CD4-positive, CD25-positive, alpha-beta regulatory T cell (primary cell): ENCODE measurements around the gene CCDC54. TPM values are rescaled to one million over a fixed set of nuclear protein-coding genes. Genes with fewer than 3 reads are reported as not detected.

Experiments used
- ATAC-seq, 2 donors: fragments of 150-1000 bp; cut with Tn5 transposase; one replicate each; pipeline ENCODE4 v1.10.0; 2021; ENCODE audit warnings: low read depth in 2 of 2, moderate number of reproducible peaks in 2 of 2, moderate library complexity in 1 of 2
- DNase-seq, 3 donors: peaks; one replicate each; pipeline versions ENCODE4 v3.0.0 to v3.0.0-alpha.2; 2012 to 2022; ENCODE audit warnings: mixed read lengths in 1 of 3
- H3K27ac ChIP-seq: one replicate; pipeline ENCODE4 v1.7.0; 2013; ENCODE audit warnings: mild to moderate bottlenecking, low read length; ENCODE audit not compliant: insufficient read depth, poor library complexity, severe bottlenecking
- H3K27me3 ChIP-seq: one replicate; pipeline ENCODE4 v1.7.0; 2013; ENCODE audit warnings: low read length; ENCODE audit not compliant: control insufficient read depth, insufficient read depth
- H3K36me3 ChIP-seq: one replicate; pipeline ENCODE4 v1.7.0; 2013; ENCODE audit warnings: mild to moderate bottlenecking, low read length, moderate library complexity; ENCODE audit not compliant: control insufficient read depth, insufficient read depth
- H3K4me1 ChIP-seq: 2 replicates; pipeline ENCODE4 v1.7.0; 2013; ENCODE audit warnings: mild to moderate bottlenecking, low read length; ENCODE audit not compliant: insufficient read depth, control insufficient read depth, poor library complexity, severe bottlenecking
- H3K4me3 ChIP-seq: one replicate; pipeline ENCODE4 v1.7.0; 2013; ENCODE audit warnings: low read depth, mild to moderate bottlenecking, low read length, moderate library complexity
- H3K9me3 ChIP-seq, 2 experiments: 1 replicate in 1 of 2; 2 replicates in 1 of 2; pipeline ENCODE4 v1.7.0; 2013; ENCODE audit warnings: low read length in 2 of 2, mild to moderate bottlenecking in 1 of 2, moderate library complexity in 1 of 2; ENCODE audit not compliant: control insufficient read depth in 2 of 2
- H3K27ac Mint-ChIP-seq, 3 donors: one replicate each; pipeline ENCODE4 v1.8.0; 2020 to 2022; ENCODE audit warnings: mild to moderate bottlenecking in 3 of 3, mixed read lengths in 3 of 3, moderate library complexity in 2 of 3
- H3K27me3 Mint-ChIP-seq: one replicate; pipeline ENCODE4 v1.8.0; 2022; ENCODE audit warnings: mild to moderate bottlenecking, mixed read lengths
- H3K36me3 Mint-ChIP-seq: one replicate; pipeline ENCODE4 v1.8.0; 2020; ENCODE audit warnings: mixed read lengths
- H3K4me1 Mint-ChIP-seq, 4 donors: one replicate each; pipeline ENCODE4 v1.8.0; 2020 to 2022; ENCODE audit warnings: mixed read lengths in 4 of 4, mild to moderate bottlenecking in 1 of 4
- H3K4me3 Mint-ChIP-seq, 4 donors: one replicate each; pipeline ENCODE4 v1.8.0; 2020 to 2022; ENCODE audit warnings: mild to moderate bottlenecking in 4 of 4, mixed read lengths in 4 of 4, moderate library complexity in 3 of 4
- H3K9me3 Mint-ChIP-seq, 7 donors: one replicate each; pipeline ENCODE4 v1.8.0; 2020 to 2022; ENCODE audit warnings: mixed read lengths in 7 of 7, mild to moderate bottlenecking in 3 of 7, moderate library complexity in 2 of 7
- polyA plus RNA-seq, 4 donors: library from polyadenylated mRNA; unstranded; fragments of 300-500 nt; fragmentation: Illumina TruSeq; gene quantifications; one replicate each; pipeline ENCODE4 v1.2.3, GENCODE V29; 2021
- total RNA-seq: library from RNA; stranded (reverse); gene quantifications from one replicate; pipeline ENCODE4 v1.2.3, GENCODE V29; 2022

CCDC54 gene
- total and polyA plus RNA-seq, 5 donors from 2014 or later: not detected

DNA sequence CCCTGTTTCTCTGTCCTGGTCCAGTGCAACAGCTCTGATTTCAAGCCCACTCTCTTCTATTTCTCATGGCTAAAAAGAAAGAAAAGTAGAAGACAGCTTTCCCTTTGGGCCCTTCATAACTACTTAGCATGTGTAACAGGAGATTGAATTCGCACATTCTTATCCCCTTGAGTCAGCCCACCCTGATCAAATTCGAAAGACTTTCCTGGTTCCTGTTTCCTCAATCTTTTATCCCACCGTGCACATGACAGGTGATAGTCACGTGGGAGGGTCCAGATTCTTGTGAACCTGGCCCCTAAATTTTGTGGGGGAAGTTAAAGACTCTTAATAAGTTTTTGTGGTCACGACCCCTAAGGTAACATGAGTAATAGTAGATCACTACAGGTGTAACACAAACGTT lies 4.7 kb upstream of the CCDC54 start:
- no peak overlapping the region for H3K27ac Mint-ChIP-seq
- H3K27me3 Mint-ChIP-seq: peaks cover 5% of the 10 kb centered on the region
- H3K27me3 ChIP-seq: peaks cover 6% of the 10 kb centered on the region
- no peak overlapping the region for H3K4me3 ChIP-seq
- H3K4me3 Mint-ChIP-seq: no peak overlapping the region
- no peaks in the 10 kb centered on the region for H3K4me1 Mint-ChIP-seq
- DNase-seq (no peak), ATAC-seq (no peak)
- no peaks in the 10 kb centered on the region for H3K9me3 Mint-ChIP-seq
- H3K4me1 ChIP-seq: no peaks in the 10 kb centered on the region
- H3K36me3 ChIP-seq: no peaks in the 10 kb centered on the region
- H3K36me3 Mint-ChIP-seq: no peaks in the 10 kb centered on the region
- H3K9me3 ChIP-seq: no peaks in the 10 kb centered on the region
- H3K27ac ChIP-seq: no peak overlapping the region

GRCh38 chr3:107373896-107374295 lies 3.3 kb upstream of the CCDC54 start:
- Mint-ChIP-seq H3K9me3 (no peaks in the 10 kb centered on the region), H3K4me1 (no peaks in the 10 kb centered on the region), H3K36me3 (no peaks in the 10 kb centered on the region), H3K27ac (no peak overlapping the region), H3K4me3 (no peak overlapping the region), H3K27me3 (no peaks in the 10 kb centered on the region)
- no peaks in the 10 kb centered on the region for H3K4me1 ChIP-seq
- no peak overlapping the region for H3K27ac ChIP-seq
- no peaks in the 10 kb centered on the region for H3K9me3 ChIP-seq
- peaks cover 3% of the 10 kb centered on the region for H3K27me3 ChIP-seq
- no peak for ATAC-seq
- no peak for DNase-seq
- H3K36me3 ChIP-seq: no peaks in the 10 kb centered on the region
- H3K4me3 ChIP-seq: no peak overlapping the region

- no peaks in the 10 kb centered on the region for H3K36me3 ChIP-seq
- H3K27ac ChIP-seq: no peak overlapping the region
- no peaks in the 10 kb centered on the region for H3K4me1 ChIP-seq
- H3K4me3 Mint-ChIP-seq: no peak overlapping the region
- H3K9me3 ChIP-seq: no peaks in the 10 kb centered on the region
- H3K27me3 Mint-ChIP-seq: no peaks in the 10 kb centered on the region
- no peak overlapping the region for H3K27ac Mint-ChIP-seq
- H3K9me3 Mint-ChIP-seq: no peaks in the 10 kb centered on the region
- DNase-seq (no peak), ATAC-seq (no peak)
- H3K4me3 ChIP-seq: no peak overlapping the region
- no peaks in the 10 kb centered on the region for H3K4me1 Mint-ChIP-seq
- peaks cover 3% of the 10 kb centered on the region for H3K27me3 ChIP-seq
- no peaks in the 10 kb centered on the region for H3K36me3 Mint-ChIP-seq
These were observed 1.6 kb upstream of the CCDC54 start for GRCh38 chr3:107375682-107376081.

DNA sequence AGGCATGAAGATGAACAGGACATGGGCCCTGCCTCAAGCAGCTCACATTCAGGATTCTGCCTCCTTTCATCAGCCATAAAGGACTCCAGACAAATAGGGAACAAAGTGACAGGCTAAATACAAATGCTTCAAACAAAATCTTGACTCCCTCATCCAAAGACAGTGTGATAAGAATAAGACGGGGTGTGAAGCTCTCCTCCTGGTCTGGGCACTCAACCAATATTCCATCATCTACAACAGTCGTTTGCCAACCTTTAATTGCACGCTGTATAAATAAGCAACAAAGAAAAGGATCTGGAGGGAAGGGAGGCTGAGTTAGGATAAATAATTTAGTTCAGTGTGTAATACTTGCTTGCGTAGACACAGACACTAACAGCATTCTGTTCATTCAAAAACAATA lies 5.4 kb downstream of the CCDC54 start:
- Mint-ChIP-seq H3K4me3 (no peak overlapping the region), H3K9me3 (peaks cover 0 to 2% (median 0%) of the 10 kb centered on the region in 7 donors), H3K36me3 (no peaks in the 10 kb centered on the region), H3K27me3 (peaks cover 16% of the 10 kb centered on the region), H3K4me1 (peaks cover 0 to 2% (median 0%) of the 10 kb centered on the region in 4 donors), H3K27ac (no peak overlapping the region)
- DNase-seq: no peak
- no peak overlapping the region for H3K27ac ChIP-seq
- no peaks in the 10 kb centered on the region for H3K4me1 ChIP-seq
- H3K4me3 ChIP-seq: no peak overlapping the region
- H3K36me3 ChIP-seq: no peaks in the 10 kb centered on the region
- H3K27me3 ChIP-seq: no peaks in the 10 kb centered on the region
- H3K9me3 ChIP-seq: no peaks in the 10 kb centered on the region
- ATAC-seq: no peak

DNA sequence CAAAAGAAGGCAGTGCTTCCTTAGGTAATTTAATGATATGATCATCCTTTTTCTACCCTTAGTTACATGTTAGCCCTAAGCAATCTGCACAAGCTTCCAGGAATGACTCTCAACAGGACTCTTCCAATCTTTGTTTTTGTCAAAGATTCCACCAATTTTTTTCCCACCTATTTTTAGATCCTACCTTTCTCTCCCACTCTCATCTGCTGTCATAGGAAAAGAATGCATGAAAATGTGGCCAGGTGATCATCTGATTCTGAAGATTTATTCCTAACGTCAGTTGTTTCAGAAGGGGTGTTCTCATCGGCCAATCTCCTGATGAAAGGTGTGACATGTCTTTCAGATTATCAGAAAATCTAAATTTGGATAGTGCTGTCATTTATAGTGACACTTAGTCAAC lies 7.2 kb downstream of the CCDC54 start:
- Mint-ChIP-seq H3K9me3 (peaks cover 0 to 2% (median 0%) of the 10 kb centered on the region in 7 donors), H3K4me3 (no peak overlapping the region), H3K27ac (no peak overlapping the region), H3K27me3 (peaks cover 16% of the 10 kb centered on the region), H3K36me3 (no peaks in the 10 kb centered on the region), H3K4me1 (peaks cover 0 to 2% (median 0%) of the 10 kb centered on the region in 4 donors)
- DNase-seq (no peak), ATAC-seq (no peak)
- Histone ChIP-seq H3K27me3 (no peaks in the 10 kb centered on the region), H3K27ac (no peak overlapping the region), H3K36me3 (no peaks in the 10 kb centered on the region), H3K4me1 (no peaks in the 10 kb centered on the region), H3K9me3 (no peaks in the 10 kb centered on the region), H3K4me3 (no peak overlapping the region)

DNA sequence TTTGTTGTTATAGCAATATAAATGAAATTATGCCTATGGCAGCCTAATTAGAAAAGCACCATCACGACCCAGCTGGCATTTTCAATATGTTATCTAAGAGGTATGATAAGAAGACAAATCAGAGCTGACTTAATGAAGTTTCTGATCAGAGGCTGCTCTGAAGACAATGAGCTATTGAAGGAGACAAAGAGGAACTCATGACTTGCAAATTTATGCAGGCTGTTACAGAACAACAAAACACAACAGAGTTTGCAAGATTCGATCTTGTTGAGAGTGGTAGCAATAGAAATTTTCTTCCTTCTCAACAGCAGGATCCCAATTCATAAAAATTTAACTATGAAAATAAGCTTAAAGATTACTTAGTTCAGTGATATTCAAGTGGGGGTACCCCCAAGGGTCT lies 7.7 kb downstream of the CCDC54 start:
- DNase-seq (no peak), ATAC-seq (no peak)
- H3K36me3 ChIP-seq: no peaks in the 10 kb centered on the region
- Mint-ChIP-seq H3K27ac (no peak overlapping the region), H3K36me3 (no peaks in the 10 kb centered on the region), H3K27me3 (peaks cover 16% of the 10 kb centered on the region), H3K4me1 (peaks cover 0 to 2% (median 0%) of the 10 kb centered on the region in 4 donors), H3K4me3 (no peak overlapping the region), H3K9me3 (peaks cover 0 to 2% (median 0%) of the 10 kb centered on the region in 7 donors)
- no peak overlapping the region for H3K27ac ChIP-seq
- no peak overlapping the region for H3K4me3 ChIP-seq
- no peaks in the 10 kb centered on the region for H3K9me3 ChIP-seq
- no peaks in the 10 kb centered on the region for H3K27me3 ChIP-seq
- H3K4me1 ChIP-seq: no peaks in the 10 kb centered on the region

DNA sequence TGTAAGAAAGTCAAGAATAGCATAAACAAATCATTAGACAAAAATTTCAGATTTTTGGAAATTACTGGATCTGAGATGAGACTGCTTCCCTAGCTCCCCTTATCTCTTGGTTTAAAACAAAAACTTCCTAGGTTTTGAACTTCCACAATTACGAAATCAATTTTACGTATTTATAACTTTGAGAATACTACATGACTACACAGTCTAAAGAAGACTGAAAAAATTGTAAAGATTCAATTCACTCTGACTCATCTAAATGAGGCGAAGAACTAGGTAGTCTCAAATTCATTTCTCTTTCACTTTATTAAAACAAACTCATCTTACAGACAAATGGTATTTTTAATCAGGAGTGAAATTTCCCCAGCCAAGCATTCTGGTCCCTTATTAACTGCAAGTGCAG lies 10.3 kb downstream of the CCDC54 start:
- Mint-ChIP-seq H3K9me3 (peaks cover 0 to 2% (median 0%) of the 10 kb centered on the region in 7 donors), H3K27me3 (peaks cover 6% of the 10 kb centered on the region), H3K4me3 (no peak overlapping the region), H3K27ac (no peak overlapping the region), H3K4me1 (peaks cover 0 to 2% (median 0%) of the 10 kb centered on the region in 4 donors), H3K36me3 (no peaks in the 10 kb centered on the region)
- Histone ChIP-seq H3K27ac (no peak overlapping the region), H3K4me3 (no peak overlapping the region), H3K36me3 (no peaks in the 10 kb centered on the region), H3K9me3 (no peaks in the 10 kb centered on the region), H3K27me3 (no peaks in the 10 kb centered on the region), H3K4me1 (no peaks in the 10 kb centered on the region)
- no peak for DNase-seq
- no peak for ATAC-seq

DNA sequence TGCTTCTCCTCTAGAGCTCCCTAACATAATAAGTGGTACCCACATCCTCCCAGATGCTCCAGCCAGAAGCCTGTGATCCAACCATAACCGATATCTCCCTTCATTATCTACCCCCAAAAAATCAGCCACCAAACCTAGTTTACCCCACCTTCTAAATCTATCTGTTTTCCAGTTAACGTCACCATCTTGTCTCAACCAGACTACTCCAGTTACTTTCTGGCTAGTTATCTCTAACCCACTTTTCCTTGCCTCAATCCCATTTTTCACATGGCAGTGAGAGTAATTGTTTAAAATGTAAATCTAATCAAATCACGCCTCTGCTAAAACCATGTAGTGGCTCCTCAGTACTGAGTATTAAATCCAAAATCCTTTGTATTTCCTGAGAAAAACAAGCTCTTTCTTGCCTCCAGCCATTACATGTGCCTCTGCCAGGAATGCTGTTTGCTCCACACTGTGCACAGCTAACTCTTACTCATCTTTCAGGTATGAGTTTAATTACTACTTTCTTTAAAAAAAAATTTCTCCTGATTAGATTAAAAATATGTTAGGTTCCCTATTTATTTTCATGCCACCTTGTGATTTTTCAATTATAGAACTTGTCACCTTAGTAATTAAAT lies 15.4 kb downstream of the CCDC54 start:
- H3K27me3 Mint-ChIP-seq: peaks cover 6% of the 10 kb centered on the region
- no peak overlapping the region for H3K4me3 ChIP-seq
- no peak for ATAC-seq
- no peaks in the 10 kb centered on the region for H3K4me1 Mint-ChIP-seq
- H3K27ac ChIP-seq: no peak overlapping the region
- H3K4me3 Mint-ChIP-seq: no peak overlapping the region
- peaks cover 7% of the 10 kb centered on the region for H3K27me3 ChIP-seq
- DNase-seq: no peak
- no peaks in the 10 kb centered on the region for H3K4me1 ChIP-seq
- H3K36me3 ChIP-seq: no peaks in the 10 kb centered on the region
- no peak overlapping the region for H3K27ac Mint-ChIP-seq
- H3K9me3 ChIP-seq: no peaks in the 10 kb centered on the region
- no peaks in the 10 kb centered on the region for H3K9me3 Mint-ChIP-seq
- H3K36me3 Mint-ChIP-seq: no peaks in the 10 kb centered on the region
